Fibroblast of villous mesenchyme (primary cell): ENCODE measurements around the gene PRDM16. TPM values are rescaled to one million over a fixed set of nuclear protein-coding genes. Genes with fewer than 3 reads are reported as not detected.

ENCODE experiments used
- DNase-seq: peaks from one replicate; pipeline ENCODE4 v3.0.0-alpha.2; 2010; ENCODE audit warnings: low read depth
- H3K4me3 ChIP-seq: 2 replicates; pipeline ENCODE4 v1.5.1; 2011; ENCODE audit warnings: low read depth, mild to moderate bottlenecking, low read length
- CTCF ChIP-seq: IDR thresholded peaks from 2 replicates; pipeline ENCODE4 v1.5.1; 2012; ENCODE audit warnings: low read depth, mild to moderate bottlenecking, low read length; ENCODE audit not compliant: insufficient read depth
- total RNA-seq: library from RNA; depleted of rRNA; stranded (reverse); fragments of >200 nt; gene quantifications from 2 replicates; pipeline ENCODE4 v1.2.3, GENCODE V29; 2012

The PRDM16 gene
- total RNA-seq, 1 donor = 1.7 TPM

DNA sequence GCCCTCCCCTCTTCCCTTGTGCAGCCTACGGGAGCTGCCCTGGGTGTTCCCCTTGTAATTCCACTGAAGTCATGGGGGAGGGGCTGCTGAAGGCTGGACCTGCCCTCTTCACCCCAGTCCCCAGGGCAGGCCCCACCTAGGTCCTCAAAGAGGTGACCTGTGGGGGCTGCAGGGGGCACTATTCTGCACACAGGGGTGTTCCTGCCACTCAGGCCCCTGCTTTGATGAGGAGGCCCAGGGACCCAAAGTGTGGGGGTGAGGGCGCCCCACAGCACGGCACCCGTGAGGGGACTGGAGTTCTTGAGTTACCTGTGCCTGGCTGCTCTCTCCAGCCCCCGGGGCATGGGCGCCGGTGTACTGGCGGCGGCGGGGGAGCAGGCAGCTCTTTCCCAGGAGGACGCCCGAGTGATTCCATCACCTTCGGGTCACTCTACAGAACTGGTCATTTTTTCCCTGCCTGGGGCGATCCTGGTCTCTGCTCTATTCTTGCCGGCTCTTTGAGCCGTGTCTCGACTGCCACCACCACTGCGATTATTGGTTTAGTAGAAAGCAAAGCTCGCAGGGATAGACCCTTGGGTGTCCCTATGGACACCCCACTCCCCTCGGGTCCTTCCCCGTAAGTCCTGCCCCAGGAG is 6.9 kb upstream of the PRDM16 start:
- no peak for DNase-seq

DNA sequence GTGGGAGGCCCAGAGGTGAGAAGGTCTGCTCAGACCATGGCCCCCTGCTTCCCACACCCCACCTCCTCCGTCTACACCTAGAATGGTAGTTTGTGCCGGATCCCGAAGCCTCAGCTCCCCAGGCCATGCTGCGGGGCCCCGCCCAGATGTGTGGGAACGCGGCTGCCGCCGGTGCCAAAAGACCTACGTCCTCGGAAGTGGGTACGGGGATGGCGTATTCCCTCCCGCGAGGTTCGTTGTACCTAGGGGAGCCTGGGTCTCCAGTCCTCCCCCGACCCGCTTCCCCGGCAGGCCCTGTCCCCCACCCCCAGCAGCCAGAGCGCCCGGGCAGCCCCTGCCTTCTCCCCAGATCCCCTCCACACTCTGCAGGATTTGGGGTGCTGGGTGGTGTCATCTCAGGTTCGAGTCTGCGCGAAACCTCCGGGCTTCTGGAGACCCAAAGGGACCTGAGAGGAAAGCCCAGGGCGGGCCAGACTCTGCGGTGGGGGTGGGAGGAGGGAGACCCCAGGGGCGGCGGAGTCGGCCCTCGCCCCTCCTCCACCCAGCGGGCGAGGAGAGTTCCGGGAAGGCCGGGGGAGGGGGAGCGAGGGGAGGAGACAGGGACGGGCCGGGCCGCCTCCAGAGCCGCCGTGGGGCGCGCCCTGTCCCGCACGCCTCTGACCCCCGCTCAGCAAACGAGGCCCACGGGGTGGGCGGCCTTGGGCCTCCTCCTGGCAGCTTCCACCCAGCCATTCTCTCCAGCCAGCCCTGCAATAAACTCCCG is 6.2 kb upstream of the PRDM16 start:
- no peak for DNase-seq
- no peak overlapping the region for H3K4me3 ChIP-seq
- no peak for TF ChIP-seq CTCF

More for the DNA sequence above, 6.9 kb upstream of the PRDM16 start:
- no peak overlapping the region for H3K4me3 ChIP-seq
- no peak for TF ChIP-seq CTCF

GRCh38 chr1:3063379-3064295 is 5.4 kb upstream of the PRDM16 start:
- no peak for DNase-seq
- no peak for TF ChIP-seq CTCF

GRCh38 chr1:3064296-3064850 is 4.6 kb upstream of the PRDM16 start:
- H3K4me3 ChIP-seq = no peak overlapping the region
- DNase-seq = no peak
- TF ChIP-seq CTCF = no peak

More at GRCh38 chr1:3063379-3064295, 5.4 kb upstream of the PRDM16 start:
- no peak overlapping the region for H3K4me3 ChIP-seq

DNA sequence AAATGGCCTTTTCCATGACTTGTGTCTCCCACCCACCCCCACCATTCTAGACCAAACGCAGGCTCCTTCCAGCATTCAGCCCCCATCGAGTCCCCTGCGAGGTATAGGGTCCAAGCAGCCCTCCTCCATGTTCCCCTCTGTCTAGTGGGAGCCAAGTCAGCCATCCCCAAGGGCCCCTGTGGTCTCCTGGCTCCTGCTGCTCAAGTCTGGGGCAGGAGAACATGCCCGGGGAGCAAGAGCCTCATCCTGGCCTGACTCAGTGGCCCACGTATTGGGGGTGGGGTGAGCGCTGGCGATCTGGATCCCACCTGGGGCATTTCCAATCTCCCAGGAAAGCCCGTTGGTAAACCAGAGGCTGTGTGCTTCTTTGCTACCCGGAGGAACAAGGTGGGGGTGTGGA is 4.1 kb upstream of the PRDM16 start:
- H3K4me3 ChIP-seq = no peak overlapping the region
- DNase-seq = no peak
- TF ChIP-seq CTCF = no peak

DNA sequence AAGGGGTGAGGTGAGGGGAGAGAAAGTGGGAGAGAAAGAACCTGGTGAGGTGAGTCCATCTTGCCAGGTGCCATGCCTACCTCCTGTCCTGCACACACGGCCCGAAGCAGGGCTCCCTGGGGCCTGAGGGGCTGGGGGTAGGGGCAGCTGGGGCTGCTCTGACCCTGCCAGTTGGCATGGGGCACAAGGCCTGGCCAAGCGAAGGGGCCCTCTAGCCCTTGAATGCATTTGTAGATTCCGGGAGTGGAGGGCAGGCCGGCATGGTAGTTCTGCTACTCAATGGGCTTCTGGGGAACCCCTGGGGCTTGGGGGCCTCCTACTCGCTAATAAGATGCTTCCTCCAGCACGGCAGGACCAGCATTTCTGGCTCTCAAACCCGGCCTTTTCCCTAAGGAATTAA is 3.6 kb upstream of the PRDM16 start:
- no peak for DNase-seq

More for the DNA sequence above, 3.6 kb upstream of the PRDM16 start:
- H3K4me3 ChIP-seq = no peak overlapping the region
- TF ChIP-seq CTCF = no peak
